ENCODE data around the gene SRP54. TPM values are rescaled to one million over a fixed set of nuclear protein-coding genes. Genes with fewer than 3 reads are reported as not detected.
A peak's percentile ranks its signal among the peaks of the same experiment; 100 is the strongest.
"Not testable (repeated sequence)": the region's sequence is repeated elsewhere in the genome, so short reads cannot be mapped to it uniquely, and the experiment has no call there.

Gene SRP54
- total RNA-seq, 1 donor: 30.7 TPM

DNA sequence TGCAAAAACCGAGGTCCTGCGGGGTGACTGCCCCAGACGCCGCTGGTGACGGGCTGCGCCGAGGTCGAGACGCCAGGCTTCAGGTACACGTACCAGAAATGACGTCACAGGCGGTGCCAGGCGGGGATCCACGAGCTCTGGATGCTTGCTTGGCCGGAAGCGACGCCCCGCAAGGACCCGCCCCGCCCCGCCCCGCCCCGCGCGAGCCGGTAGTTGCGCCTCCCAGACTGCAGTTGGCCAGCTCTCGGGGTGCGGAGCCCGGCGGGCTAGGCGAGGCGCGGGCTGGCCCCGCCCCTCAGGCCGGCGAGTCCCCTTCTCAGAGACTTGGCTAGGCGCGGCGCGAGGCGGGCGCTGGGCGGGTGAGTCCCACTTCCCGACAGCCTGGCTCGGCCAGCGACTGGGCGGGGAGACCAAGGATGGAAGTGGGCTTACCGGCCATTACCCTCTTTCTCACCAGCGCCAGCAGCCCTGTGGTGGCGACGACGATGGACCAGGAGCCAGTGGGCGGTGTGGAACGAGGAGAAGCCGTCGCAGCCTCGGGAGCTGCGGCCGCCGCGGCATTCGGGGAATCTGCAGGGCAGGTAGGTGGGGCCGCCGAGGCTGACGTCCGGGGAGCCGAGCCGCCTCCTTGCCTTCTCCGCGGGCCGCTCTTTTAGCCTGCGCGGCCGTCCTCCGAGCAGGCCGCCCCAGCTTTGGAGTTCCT lies 63.4 kb downstream of the SRP54 start, which contains the start of gene FAM177A1:
Gene FAM177A1 (plus strand): TSS at position 225 of the 703 bp plus-strand sequence. CDS start 192 bp downstream, at position 417.
- DNase-seq (ENCODE audit: low read depth in 2 of 3, low spot score in 2 of 3): peak; percentile 97 to 99 (median 99)

DNA sequence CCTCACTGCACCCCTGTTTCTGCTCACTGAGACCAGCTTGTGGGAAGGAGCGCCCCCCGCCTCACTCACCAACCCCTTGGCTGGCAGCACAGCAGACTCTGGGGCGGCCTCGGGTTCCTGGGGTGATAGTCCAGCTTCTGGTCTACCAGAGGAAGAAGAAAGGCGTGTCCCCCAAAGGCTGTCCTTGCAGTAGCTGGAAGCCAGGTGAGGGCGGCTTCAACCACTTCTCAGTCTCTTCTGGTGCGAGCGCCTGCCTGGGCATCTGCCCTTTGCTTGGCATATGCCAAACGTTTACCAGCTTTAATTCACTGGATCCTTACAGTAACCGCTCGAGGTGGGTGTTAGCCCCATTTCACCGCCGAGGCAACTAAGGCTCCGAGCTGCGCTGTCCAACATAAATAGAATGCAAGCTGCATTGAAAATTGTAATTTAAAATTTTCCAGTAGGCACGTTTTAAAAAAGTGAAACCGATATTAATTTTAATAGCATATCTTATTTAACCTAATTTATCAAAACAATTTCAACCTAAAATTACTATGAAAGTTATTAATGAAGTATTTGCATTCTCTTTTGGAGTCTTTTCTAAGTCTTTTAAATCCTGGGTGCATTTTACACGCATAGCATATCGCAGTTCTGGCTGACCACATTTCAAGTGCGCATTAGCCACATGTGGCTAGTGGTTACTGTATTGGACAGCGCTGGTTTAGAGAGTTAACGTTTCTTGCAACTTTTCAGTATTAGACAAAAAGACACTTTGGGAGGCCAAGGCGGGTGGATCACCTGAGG lies 64.2 kb downstream of the SRP54 start:
- DNase-seq (ENCODE audit: low read depth in 2 of 3, low spot score in 2 of 3): peak in 1 of 3 donors; percentile 55

DNA sequence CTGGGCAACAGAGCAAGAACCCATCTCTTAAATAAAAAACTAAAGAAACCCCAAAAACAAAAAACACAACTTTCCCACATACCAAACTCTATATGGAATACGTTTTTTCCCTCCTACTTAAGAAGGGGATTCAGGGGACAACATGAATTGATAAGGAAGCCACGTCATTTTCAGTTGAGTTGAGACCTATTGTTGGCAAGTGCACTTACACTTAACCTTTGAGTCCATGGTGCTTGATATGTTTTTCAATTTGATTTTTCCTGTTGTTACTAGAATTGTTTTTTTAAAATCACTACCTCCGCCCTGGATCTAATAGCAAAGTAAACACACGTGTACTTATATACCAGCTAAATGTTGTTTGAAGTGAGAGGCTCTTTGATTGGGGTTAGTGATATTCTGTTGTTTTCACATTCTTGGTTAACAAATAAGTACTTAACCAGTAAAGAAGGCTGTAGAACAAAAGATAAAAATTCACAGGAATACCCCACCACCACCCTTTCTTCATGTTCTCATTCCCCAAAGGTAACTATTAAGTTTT lies 65.3 kb downstream of the SRP54 start:
- no peak for DNase-seq (ENCODE audit: low read depth in 2 of 3, low spot score in 2 of 3)

DNA sequence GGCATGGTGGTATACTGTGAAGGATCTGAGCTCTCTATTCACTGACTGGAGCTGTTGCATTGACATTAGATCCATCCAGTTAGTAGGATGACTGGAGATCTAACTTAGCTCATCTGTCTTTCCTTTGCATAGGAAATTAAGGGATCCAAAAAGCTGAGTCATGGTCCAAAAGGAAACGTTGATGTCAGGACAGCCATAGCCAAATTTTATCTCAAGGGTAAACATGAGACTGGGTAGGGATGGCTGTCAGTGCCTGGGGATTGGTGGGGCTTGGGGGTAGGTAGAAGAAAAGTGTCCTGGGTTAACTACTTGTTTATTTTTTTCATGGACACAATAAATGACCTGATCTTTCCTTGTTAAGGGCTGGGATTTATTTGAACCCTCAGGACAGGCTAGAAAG lies 67.9 kb downstream of the SRP54 start:
- peak in 1 of 3 donors; percentile 7 for DNase-seq (ENCODE audit: low read depth in 2 of 3, low spot score in 2 of 3)

DNA sequence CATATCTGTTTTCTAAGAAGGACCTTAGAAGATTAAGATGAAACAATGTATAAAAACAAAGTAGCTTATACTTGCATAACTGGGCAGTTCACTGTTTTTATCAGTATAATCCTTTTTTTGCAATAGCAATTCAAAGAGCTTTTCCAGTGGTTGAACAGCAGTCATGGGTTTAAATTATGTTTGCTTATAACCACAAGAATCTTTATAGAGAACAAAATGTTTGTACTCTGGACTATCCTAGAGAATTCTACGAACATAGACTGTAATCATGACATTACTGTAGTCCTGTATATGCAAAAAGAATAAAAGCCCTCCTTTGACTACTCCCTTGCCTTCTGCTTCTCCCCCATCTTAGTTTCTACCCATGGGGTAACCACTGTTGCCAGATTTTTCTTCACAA lies 69.0 kb downstream of the SRP54 start:
- no peak for DNase-seq (ENCODE audit: low read depth in 2 of 3, low spot score in 2 of 3)

DNA sequence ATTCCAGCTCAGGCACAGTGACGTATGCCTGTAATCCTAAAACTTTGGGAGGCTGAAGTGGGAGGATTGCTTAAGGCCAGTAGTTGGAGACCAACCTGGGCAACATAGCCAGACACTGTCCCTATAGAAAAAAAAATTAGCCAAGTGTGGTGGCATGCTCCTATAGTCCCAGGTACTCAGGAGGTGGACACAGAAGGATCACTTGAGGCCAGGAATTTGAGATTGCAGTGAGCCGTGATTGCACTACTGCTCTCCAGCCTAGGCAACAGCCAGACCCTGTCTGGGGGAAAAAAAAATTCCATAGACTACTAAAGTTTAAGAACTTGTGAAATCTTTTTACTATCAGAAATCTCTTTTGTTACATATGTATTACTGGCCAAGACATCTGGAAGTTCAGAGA lies 69.8 kb downstream of the SRP54 start:
- DNase-seq (ENCODE audit: low read depth in 2 of 3, low spot score in 2 of 3): no peak

DNA sequence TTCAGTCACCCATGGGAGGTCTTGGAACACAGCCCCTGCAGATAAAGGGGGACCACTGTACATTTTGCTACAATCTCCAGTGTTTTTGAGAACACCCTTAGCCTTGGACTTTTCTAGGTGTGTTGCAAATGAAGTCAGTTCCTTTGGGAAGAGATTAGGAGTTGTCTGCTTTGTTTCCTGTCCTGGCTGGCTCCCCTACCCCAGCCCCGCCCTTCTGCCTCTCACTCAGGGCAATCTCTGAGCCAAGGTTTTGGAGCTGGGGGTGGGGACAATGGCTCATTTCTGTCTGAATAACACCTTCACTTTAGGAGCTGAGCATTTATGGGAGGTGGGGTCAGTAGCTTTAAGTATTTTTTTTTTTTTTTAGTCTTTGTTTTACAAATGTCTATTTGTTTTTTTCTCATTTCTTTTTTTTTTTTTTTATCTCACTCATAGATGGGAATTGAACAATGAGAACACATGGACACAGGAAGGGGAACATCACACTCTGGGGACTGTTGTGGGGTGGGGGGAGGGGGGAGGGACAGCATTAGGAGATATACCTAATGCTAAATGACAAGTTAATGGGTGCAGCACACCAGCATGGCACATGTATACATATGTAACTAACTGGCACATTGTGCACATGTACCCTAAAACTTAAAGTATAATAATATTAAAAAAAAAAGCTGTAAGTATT lies 78.5 kb downstream of the SRP54 start:
- DNase-seq (ENCODE audit: low read depth in 2 of 3, low spot score in 2 of 3): not testable (repeated sequence)

DNA sequence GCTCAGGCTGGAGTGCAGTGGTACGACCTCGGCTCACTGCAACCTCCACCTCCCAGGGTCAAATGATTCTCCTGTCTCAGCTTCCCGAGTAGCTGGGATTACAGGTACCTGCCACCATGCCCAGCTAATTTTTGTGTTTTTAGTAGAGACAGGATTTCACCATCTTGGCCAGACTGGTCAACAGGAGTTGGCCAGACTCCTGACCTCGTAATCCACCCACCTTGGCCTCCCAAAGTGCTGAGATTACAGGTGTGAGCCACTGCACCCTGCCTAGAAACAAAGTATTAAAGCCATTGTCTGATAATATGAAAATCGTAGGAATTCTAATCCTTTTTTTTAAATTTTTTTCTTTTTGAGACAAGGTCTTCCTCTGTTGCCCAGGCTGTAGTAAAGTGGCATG lies 82.9 kb downstream of the SRP54 start:
- not testable (repeated sequence) for DNase-seq (ENCODE audit: low read depth in 2 of 3, low spot score in 2 of 3)

DNA sequence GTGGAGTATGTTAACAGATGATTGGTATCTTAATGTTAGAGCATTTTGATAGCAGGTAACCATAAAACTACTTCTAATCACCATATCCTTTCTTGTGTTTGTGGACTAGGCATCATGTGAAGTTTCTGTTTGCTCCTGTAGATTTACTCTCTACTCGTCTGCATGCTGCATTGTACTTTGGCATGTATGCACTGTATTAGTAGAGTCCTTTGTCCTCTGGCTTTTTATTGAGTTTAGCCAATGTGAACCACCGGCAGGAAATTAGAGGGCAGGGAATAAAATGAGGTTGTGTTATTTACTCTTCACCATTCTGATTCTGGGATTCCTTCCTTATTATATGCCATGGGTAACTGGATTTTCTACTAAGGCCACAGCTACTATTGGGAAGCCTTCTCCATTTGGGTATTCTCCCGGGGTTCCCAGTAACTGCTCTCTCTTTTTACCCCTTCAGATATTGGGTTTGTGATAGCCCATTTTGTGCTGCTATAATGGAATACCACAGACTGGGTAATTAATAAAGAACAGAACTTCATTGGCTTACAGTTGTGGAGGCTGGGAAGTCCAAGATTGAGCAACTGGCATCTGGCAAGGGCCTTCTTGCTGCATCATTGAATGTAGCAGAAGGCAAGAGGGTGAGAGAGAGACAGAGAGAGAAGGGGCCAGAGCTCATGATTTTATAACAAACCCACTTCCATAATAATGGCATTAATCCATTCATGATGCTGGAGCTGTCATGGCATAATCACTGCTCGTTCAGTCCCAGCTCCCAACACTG lies 85.6 kb downstream of the SRP54 start:
- DNase-seq (ENCODE audit: low read depth in 2 of 3, low spot score in 2 of 3): no peak

DNA sequence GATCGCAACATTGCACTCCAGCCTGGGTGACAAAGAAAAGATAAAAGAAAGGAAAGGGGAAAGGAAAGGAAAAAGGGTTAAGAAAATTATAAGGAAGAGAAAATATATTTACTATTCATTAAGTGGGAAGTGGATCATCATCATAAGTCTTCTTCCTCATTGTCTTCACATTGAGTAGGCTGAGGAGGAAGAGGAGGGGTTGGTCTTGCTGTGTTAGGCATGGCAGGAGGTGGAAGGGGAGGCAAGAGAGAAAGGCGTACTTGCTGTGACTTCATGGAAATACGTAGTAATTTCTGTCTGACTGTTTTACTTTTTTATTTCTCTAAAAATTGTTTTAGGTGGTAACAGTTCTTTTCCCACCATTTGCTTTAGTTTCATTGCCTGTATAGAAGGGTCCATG lies 89.4 kb downstream of the SRP54 start:
- DNase-seq (ENCODE audit: low read depth in 2 of 3, low spot score in 2 of 3): no peak

DNA sequence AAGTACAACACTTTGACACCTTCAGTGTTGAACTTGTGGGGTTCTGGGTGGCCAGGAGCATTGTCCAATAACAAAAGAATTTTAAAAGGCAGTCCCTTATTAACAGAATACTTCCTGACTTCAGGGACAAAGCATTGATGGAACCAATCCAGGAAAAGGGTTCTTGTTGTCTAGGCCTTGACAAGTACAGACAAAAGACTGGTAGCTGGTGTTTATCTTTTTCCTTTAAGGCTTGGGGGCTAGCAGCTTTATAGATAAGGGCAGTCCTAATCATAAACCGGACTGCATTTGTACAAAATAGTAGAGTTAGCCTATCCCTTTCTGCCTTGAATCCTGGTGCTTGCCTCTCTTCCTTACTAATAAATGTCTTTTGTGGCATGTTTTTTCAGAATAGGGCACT lies 90.7 kb downstream of the SRP54 start:
- no peak for DNase-seq (ENCODE audit: low read depth in 2 of 3, low spot score in 2 of 3)

DNA sequence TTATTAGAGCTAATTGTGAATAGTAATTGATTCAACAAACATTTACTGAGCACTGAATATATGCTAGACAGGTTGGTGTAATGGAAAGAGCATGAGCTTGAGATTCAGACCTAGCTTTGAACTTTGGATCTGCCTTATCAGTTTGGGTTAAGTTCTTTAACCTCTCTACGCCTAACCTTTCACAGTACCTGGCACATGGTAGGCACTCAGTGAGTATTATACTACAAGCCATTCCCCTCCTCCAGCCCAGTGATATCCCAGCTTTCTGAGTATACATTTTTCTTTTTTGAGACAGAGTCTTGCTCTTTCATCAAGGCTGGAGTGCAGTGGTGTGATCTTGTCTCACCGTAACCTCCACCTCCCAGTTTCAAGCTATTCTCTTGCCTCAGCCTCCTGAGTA lies 95.3 kb downstream of the SRP54 start:
- no peak for DNase-seq (ENCODE audit: low read depth in 2 of 3, low spot score in 2 of 3)

Other genes with a start within 250 kb of the SRP54 start
- gene BAZ1A, start 107.6 kb upstream of the SRP54 start, total RNA-seq: 14.3 TPM
- gene FAM177A1, start 63.3 kb downstream of the SRP54 start, total RNA-seq: 16.7 TPM
- 10.0 TPM for gene PPP2R3C, start 139.0 kb downstream of the SRP54 start, total RNA-seq
- 43.1 TPM for gene PRORP, start 139.6 kb downstream of the SRP54 start, total RNA-seq

Data from hematopoietic multipotent progenitor cell (in vitro differentiated cells).